Fibroblast of peridontal ligament (primary cell): Measurements from ENCODE around the gene ATP6V0D1.
"Not testable (repeated sequence)": the region's sequence is repeated elsewhere in the genome, so short reads cannot be mapped to it uniquely, and the experiment has no call there.

Experiments
- DNase-seq: peaks from one replicate; pipeline ENCODE4 v3.0.0-alpha.2; 2010; ENCODE audit errors: extremely low read depth

ATP6V0D1 gene

DNA sequence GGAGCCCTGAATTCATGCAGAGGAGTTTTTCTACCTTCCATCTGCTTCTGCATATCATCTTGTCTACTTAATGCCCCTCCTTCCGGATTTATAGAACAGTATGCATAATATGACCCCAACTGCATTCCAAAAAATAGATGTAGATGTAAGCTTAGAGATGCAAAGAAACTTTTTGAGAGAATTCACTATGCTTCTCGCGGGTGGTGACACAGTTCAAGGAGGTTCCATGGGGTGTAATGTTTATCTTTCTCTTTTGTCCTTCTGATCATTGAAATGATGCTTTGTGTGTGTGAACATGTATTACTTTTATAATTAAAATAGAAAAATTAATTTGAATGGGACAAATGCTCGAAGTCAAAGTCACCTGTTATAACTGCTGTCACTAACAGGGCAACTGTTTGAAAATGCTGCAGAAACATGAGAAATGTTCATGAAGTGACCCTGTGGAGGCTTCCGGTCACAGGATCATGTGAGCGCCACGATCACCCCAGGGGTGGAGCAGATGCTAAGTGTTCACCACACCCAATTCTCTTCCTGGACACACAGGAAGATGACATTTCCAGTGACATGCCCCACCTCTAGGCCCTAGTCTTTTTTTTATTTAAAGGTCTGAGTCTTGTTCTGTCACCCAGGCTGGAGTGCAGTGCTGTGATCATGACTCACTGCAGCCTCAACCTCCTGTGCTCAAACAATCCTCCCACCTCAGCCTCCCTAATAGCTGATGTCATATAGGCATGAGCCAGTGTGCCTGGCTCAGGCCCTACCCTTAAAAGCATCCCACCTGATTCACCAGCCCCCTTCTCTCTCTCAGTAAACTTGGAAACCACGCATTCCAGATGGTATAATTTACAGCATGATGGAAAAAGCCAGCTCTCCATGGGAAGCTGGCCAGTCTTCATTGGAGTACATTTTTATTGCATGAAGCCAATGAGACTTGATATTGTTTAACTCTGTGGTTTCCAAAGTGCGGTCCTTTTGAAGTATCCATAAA, 23.4 kb upstream of the ATP6V0D1 start:
- DNase-seq, result peak; percentile 58

DNA sequence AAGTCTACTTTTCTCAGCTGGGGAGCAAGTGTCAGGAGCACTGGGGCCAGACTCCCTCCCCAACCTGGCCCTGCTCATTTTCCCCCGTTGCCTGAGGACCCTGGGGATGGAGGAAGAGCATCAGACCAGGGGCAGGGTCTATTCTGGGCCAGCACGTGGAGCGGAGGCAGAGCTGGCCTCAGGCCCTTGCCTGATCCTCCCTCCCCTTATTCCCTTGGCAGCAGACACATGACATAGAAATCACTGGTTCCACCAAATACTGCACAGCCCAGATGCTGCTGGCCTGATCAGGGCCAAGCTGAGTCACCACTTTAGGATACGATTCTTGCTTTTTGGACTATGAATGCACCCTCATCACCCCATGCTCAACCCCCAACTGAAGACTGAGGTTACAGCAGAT, 18.1 kb upstream of the ATP6V0D1 start:
- peak; percentile 88 for DNase-seq

DNA sequence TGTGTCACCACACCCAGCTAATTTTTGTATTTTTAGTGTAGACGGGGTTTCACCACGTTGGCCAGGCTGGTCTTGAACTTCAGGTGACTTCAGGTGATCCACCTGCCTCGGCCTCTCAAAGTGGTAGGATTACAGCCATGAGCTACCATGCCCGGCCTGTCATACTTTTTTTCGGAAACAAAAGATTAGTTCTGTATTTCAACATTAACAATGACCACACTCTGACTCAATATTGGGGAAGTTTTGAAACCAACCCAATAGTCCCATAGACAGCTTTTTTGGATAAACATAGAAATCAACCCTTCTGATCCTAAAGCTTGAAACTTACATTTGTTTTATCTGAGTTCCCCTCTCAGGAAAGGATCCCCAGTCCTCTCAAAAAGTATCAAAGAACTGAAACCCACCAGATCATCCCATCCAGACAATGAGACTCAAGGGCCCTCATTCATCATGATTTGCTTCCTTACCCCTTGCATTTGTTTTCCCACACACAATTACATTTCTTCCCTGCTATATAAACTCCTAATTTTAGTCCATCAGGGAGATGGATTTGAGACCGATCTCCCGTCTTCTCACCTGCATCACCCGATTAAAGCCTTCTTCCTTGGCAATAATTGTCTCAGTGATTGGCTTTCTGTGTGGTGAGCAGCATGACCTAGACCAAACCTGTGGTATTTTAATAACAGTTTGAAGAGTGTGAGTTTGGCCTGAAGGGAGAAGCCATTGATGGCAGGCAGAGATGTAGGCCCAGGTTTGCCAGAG, 9.6 kb upstream of the ATP6V0D1 start:
- DNase-seq, result peak; percentile 79

DNA sequence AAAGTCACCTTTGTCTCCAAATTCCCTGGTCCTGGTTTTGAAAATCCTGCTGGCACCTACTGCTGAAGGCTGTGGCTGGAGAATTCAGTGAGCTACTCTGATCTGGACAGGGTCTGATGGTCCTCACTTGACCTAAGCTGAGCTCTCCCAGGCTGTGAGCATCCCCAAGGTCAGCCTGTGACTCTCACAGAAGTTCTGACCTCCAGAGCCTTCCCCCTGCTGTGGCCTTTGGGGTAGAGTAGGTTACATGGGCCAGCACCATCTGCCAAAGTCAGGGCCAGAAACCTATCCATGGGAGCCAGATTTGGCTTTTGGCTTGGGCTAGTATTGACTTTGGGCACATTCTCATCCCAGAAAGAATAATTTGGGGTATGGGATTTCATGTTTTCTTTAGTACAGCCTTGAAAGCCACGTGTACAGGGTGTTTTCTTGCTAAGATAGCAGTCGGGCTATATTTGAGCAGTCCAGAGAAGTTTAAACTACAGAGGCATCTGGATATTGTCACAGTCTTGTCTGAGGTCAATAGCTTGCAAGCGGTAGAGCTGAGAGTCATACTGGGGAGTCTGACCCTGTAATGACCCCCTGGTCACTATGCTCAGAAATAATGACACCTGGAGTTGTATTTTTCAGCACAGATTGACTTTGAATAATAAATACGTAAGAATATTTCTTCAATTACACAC, 8.6 kb upstream of the ATP6V0D1 start:
- DNase-seq, result no peak

DNA sequence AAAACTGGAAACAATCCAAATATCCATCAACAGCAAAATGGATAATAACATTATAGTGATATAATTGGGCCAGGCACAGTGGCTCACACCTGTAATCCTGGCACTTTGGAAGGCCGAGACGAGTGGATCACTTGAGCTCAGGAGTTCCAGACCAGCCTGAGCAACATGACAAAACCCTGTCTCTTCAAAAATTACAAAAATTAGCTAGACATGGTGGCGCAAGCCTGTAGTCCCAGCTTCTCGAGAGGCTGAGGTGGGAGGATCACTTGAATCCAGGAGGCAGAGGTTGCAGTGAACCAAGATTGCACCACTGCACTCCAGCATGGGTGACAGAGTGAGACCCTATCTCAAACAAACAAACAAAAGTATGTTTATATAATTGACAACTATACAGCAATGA, 6.6 kb upstream of the ATP6V0D1 start:
- DNase-seq, result not testable (repeated sequence)

DNA sequence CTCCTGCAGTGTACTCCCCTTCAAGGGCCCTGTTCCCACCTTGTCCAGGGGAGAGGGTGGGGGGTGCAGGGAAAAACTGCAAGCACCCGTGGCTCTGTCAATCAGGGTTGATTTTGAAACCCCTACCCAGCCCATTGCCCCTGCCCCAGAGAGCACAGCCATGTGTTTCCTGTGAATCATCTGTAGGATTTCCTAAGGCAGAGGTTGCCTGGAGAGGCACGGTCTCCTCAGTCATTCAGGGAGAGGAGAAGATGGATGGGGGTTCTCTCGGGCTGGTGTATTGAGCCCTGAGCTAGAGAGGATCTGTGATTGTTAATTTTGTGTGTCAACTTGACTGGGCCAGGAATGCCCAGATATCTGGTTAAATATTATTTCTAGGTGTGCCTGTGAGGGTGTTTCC, 5.8 kb upstream of the ATP6V0D1 start:
- DNase-seq, result no peak

DNA sequence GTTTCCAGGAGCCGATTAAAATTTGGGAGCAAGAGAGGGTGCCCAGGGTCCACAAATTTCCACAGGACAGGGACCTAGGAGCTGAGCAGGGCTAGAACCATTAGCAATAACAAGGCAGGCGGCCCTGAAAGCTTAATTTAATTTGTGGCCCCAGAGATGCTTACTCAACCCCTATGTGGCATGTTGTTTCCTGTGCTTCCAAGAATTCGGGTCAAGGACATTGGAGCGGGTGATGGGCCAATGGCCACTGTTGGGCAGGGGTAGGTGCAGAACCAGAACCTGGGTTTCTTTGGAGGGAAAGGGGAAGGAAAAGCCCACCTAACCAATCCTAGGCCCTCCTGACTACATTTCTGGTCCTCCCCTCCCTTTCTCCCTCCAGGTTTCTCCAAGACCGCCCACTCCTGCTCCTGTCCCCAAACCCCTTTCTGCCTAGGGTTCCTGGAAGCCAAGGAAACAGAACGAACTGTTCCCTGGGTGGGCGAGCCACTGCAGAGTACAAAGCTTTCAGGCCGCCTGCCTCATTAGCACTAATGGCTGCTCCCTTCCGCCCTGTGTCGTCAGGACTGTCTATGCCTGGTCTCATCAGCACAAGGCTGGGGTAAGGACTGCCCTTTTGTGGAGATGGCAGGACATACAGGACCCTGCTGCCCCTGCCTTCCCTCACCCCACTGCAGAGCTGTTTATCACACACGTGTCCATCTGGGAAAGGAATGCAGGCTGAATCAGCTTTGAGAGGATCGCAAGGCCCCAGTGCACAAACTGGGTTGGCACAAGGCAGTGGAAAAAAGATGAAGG, 3.0 kb upstream of the ATP6V0D1 start:
- DNase-seq, result no peak

DNA sequence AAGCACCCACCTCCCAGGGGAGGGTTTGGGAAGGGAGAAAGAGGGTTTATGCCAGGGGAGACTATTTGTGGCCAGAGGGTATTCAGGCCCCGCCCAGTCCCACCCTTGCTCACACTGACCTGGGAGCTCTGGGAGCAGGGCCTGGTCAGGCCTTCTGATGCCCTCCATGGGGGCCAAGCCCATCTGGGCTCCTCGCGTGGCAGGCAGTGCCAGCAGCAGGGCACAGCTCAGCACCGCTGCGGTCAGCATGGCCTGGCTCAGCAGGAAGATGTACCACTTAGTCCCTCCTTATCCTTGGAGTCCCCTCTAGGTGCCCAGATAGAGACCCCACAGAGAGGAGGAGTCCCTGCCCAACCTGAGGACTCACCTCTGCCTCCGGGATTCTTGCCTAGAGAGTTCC, 2.2 kb upstream of the ATP6V0D1 start, which contains the start of gene AGRP:
AGRP (minus strand) TSS at position 398 of the 400 bp plus-strand sequence; CDS start at position 249, 149 bp downstream.
- no peak for DNase-seq

DNA sequence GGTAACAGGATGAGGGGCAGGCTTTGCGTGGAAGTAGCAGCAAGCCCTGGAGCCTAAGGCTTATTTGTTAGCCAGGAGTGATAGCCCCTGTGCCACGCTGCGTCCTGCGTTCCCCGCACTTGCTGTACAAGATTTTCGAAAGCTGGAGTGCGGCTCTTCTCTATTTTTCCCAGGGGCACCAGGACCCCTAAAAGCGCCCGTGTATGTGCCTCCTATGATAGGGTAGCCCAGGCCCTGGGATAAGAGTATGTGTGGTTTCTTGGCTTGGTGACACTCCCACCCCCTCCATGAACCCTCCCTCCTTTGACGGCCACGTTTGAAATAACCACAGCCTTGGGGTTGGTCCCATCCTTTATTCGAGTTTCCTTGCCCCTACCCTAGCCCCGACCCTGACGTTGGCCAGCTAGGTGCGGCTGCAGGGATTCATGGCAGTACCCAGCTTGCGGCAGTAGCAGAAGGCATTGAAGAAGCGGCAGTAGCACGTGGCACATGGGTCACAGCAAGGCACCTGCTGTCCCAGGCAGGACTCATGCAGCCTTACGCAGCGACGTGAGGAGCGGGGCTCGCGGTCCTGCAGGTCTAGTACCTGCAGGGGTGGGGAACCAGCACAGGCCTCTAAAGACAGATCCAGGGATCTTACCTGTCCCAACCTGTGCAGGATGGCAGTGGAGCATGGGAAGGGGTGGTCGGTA, 1.4 kb upstream of the ATP6V0D1 start:
- no peak for DNase-seq

DNA sequence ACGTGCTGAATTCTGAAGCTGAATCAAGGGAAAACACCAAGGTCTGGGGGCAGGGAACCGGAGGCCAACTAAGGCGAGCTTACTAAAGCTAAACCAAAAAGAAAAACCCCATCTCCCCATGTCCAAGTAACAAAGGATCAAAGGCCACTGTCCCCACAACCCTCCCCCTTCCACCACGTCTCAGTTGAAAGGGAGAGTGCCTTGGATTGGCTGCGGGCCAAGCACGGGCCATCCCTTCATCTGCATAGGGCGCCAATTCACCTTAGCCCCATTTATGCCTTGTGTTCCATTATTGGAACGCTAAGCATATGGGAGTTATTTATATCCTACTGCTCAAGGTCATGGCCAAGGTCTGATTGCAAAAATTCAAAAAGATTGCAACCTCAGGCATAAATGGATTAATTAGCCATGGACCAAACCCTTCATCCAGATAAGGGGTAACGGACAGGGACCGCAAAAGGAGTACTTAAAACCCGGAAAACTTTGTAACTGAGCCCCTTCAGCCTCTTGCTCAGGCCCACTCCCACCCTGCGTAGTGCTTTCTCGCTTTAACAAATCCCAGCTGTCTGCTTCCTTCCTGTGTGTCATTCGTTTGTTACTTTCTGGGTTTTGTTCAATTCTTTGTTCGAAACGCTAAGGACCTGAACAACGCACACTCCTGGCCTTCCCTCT, 740 bp upstream of the ATP6V0D1 start:
- DNase-seq, result peak; percentile 41

DNA sequence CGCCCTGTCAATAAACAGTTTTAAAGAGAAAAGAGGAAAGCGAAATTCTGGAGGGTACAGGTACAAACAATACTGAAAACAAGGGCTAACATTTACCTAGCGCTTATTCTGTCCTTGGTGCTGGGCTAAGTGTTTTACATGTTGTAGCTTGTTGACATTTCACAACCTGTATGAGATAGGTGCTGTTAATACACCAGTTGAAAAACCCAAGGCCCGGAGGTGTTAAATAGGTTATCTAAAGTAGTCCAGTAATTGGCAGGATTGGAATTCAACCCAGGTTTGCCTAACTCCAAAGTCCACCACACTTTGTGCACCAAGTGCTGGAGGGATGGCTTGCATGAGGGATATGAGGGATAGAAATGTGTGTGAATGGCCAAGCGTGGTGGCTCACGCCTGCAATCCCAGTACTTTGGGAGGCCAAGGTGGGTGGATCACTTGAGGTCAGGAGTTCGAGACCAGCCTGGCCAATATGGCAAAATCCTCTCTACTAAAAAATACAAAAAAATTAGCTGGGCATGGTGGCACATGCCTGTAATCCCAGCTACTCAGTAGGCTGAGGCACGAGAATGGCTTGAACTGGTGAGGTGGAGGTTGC, 2.9 kb downstream of the ATP6V0D1 start:
- no peak for DNase-seq

DNA sequence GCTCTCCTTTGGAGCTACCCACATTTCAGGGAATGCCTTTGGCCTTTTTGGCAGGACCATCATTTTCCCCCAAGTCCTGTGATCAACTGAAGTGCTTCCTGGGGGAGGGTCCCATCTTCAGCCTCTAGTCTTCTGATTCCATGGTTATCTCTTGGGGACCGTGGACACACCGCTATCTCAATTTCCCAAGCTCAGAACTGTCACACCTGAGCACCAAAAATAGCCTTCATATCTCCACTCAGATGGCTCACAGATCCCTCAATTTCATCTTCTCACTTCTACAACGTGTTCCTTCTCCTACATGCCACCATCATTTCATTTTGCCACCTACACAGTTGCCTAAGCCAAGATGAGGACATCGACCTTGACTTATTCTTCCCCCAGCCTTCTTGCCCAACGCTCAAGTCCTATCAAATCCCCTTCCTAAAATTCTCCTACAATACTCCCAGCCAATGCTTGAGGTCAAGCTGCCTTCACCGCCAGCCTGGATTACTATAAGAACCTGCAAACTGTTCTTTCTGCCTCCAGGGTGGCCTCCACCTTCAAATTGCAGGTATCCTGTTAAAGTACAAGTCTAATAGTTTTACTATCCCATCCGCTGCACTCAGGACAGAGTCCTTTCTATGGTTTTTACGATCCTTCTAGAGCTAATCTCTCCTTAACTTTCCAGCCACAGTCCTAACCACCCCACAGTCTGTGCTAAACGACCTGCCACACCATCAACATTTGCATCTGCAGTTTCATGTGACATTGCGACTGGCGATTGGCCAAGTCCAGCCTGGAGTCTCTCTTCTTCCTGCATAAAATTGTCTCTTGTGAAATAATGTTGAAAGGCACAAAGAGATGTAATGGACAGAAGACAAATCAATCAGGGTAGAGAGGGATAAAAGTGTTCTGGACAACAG, 6.2 kb downstream of the ATP6V0D1 start:
- DNase-seq, result no peak

DNA sequence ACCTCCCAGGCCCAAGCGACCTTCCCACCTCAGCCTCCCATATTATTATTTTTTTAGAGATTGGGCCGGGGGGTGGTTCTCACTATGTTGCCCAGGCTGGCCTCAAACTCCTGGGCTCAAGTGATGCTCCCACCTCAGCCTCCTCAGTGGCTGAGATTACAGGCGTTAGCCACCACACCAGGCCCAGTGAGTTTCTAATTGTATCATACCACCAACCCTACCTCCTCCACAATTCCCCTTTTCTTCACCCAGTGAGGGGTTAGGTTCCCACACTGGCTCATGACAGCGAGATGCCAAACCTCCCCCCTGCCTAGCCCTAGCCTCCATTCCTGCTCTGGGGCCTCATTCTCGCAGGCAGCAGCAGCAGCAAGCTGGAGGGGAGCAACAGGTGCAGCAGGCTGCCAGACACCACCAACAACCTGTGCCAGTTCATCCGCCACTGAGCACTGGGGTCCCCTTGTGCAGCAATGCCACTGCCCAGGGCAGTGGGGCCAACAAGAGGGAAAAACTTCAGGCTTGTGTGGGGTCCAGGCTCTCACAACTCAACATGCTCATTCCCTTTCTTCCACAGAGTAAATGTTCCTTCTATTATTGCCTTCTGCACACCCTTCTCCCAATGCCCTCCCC, 9.1 kb downstream of the ATP6V0D1 start:
- DNase-seq, result no peak

DNA sequence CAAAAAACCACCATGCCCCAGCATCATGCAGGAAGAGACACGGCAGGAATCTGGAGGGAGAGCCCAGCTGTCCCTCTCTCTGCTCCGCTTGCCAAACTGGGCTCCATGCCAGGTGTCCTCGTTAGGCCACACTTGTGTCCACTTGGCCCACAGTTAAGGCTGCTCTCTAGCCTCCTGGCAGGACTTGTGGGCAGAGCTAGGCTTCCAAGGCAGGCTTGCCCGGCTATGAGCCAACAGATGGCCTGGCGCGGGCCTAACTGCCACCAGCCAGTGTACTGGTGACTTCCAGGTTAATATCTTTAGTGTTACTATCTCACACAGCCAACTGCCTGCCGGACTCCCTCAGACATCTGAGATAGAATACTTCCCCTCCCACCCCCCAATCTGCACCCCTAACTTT, 10.6 kb downstream of the ATP6V0D1 start:
- DNase-seq, result no peak

DNA sequence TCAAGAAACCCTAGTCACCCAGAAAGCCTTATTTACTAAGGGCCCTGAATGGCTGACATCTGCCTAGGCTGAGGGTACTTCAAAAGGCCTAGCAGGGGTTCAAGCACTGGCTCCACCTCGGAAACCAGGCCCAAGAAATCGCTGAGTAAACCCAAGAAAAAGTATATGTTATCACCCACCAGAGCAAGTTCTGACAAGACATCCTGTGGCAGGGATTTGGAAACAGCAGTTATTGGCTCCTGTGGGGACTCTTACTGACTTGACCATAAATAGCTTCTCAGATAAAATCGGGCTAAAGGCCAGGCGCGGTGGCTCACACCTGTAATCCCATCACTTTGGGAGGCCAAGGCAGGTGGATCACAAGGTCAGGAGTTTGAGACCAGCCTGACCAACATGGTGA, 12.2 kb downstream of the ATP6V0D1 start:
- DNase-seq, result no peak

DNA sequence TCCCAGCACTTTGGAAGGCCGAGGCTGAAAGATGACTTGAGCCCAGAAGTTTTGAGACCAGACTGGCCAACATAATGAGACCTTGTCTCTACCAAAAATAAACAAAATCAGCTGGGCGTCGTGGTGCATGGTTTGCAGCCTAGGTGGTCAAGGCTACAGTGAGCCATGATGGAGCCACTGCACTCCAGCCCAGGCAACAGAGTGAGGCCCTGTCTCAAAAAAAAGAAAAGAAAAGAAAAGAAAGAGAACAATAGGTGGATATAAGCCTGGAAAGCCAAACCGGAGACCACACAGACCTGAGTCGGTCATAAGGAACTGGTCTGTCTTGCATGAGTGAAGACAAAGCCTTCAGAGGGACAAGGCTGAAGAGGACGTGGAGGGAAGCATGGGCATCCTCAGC, 14.4 kb downstream of the ATP6V0D1 start:
- no peak for DNase-seq

DNA sequence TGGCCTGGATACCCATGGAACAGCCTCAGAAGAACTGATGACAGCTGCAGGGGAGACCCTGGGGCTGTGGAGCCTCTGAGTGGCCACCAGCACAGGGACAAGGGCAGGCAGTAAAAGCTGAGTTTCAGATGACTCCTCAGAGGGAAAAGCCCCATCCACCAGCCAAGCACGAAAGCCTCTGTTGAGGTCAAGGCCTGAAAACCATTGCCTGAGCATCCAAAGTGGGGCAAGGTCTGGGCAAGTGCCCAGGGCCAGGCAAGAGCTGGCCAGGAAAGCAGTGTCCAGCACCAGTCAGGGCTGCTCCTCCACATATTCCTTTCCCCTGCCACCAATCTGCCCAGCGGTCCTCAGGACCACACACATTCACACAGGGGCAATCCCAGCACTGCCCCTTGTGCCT, 16.4 kb downstream of the ATP6V0D1 start:
- no peak for DNase-seq

DNA sequence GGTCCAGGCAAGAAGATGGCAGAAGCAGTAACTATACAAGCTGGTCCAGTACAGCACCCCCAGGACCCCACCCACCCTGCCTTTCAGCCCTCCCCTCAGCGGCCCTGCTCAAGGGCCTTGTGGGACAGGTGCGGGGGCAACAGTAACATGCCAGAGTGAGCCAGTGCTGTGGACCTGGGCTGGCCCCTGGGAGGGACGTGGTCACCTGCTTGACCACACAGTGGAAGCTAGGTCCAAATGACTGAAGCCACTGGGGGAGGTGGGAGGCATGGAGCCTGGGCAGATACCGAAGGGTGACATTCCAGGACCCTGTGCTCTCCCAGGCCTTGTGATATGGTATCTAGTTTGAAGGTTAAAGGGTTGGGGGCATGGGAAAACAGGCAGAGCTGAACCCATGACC, 17.3 kb downstream of the ATP6V0D1 start:
- no peak for DNase-seq
